ENCODE data around the gene SENP3.
A peak's percentile ranks its signal among the peaks of the same experiment; 100 is the strongest.

SENP3 gene

DNA sequence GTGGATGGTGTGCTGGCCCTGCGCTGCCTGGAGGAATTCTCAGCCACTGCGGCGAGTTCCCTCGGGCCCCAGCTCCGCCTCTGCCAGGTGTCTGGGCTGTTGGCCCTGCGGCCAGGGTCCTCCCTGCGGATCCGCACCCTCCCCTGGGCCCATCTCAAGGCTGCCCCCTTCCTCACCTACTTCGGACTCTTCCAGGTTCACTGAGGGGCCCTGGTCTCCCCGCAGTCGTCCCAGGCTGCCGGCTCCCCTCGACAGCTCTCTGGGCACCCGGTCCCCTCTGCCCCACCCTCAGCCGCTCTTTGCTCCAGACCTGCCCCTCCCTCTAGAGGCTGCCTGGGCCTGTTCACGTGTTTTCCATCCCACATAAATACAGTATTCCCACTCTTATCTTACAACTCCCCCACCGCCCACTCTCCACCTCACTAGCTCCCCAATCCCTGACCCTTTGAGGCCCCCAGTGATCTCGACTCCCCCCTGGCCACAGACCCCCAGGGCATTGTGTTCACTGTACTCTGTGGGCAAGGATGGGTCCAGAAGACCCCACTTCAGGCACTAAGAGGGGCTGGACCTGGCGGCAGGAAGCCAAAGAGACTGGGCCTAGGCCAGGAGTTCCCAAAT lies 4.5 kb upstream of the SENP3 start:
- no peak for DNase-seq

DNA sequence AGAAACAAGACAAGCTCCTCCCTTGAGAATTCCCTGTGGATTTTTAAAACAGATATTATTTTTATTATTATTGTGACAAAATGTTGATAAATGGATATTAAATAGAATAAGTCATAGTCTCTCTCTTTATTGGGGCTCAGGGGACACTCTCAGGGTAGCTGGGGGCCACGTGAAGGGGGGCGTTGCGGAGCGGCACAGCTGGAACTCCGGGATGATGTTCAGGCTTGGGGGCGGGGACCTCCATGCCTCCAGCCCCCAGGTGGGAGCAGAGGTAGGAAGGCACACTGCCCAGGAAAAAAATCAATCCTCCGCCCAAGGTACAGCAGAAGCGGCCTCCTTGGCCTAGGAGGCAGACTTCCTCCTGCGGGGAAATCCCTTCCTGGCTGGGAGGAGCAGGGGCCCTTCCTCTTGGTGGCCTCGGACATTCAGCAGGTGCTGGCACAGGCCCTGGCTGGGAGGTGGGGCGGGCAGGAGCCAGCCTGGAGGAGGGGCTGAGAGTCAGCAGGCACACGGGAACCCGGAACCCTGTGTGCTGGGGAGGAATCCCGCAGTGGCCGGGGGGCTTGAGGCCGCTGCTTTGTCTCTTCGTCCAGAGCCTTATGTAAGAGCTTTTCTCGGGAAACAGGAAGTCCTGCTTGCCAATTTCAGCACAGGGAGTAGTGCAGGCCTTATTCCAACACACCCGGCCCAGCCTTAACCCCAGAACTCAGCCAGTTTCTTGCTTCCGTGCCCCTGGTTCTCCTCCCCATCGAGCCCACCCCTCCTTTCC lies 3.8 kb upstream of the SENP3 start:
- no peak for DNase-seq

DNA sequence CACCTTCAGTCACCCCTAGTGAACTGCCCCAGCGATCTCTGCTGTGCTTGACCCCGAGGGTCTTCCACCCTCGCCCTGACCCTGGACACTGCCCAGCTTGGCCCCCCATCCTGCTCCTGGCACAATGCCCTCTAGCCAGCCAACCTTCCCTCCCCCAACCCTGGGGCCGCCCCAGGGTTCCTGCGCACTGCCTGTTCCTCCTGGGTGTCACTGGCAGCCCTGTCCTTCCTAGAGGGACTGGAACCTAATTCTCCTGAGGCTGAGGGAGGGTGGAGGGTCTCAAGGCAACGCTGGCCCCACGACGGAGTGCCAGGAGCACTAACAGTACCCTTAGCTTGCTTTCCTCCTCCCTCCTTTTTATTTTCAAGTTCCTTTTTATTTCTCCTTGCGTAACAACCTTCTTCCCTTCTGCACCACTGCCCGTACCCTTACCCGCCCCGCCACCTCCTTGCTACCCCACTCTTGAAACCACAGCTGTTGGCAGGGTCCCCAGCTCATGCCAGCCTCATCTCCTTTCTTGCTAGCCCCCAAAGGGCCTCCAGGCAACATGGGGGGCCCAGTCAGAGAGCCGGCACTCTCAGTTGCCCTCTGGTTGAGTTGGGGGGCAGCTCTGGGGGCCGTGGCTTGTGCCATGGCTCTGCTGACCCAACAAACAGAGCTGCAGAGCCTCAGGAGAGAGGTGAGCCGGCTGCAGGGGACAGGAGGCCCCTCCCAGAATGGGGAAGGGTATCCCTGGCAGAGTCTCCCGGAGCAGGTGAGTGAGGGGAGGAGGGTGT lies 3.0 kb upstream of the SENP3 start, which contains the start of gene TNFSF13:
Gene TNFSF13 (plus strand): TSS at position 207 of the 776 bp plus-strand sequence. CDS start 290 bp downstream, at position 497.
- DNase-seq, result no peak

DNA sequence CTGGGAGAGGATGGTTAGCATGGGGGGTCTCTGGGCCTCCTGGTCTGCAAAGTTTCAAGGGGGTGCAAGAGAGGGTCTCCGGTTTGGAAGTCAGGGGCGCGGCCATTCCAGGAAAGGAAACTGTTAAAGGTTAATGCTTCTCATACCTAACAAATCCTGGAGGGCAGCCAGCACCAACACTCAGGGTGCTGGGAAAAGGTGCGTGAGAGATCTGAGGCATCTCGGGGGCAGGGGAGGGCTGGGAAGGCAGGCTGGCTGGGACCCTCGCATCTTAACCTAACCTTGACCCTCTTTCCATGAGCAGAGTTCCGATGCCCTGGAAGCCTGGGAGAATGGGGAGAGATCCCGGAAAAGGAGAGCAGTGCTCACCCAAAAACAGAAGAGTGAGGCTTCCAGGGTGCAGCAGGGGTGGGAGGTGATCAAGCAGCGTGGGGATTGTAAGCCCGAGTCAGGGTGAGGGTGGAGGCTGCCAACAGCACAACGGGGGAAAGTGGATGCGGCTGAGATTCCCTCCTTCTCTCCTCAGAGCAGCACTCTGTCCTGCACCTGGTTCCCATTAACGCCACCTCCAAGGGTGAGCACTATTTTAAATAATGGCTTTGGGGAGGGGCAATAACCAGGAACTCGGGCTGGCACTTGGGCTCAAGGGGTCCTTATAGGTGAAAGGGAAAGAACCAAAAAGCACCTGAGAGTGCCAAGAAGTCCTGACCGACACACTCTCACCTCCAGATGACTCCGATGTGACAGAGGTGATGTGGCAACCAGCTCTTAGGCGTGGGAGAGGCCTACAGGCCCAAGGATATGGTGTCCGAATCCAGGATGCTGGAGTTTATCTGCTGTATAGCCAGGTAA lies 2.2 kb upstream of the SENP3 start:
- DNase-seq, result no peak

DNA sequence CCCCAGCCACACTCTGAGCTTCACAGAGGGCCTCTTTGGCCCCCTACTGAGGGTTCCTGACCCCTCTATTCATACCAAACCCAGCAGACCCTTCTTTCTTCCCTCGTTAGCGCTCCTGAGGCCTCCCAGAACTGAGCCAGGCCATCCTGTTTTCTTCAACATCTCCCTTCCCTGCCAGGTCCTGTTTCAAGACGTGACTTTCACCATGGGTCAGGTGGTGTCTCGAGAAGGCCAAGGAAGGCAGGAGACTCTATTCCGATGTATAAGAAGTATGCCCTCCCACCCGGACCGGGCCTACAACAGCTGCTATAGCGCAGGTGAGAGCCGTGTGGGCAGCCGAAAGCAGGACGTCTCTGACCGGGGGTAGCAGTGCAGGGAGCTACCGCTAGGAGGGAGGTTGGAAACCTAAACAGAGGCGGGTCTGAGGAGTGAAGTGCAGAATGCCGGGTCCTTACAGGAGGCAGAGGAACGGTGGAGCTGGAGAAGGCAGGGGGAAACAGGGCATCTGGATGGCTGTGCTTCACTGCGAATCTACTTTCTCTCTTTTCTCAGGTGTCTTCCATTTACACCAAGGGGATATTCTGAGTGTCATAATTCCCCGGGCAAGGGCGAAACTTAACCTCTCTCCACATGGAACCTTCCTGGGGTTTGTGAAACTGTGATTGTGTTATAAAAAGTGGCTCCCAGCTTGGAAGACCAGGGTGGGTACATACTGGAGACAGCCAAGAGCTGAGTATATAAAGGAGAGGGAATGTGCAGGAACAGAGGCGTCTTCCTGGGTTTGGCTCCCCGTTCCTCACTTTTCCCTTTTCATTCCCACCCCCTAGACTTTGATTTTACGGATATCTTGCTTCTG lies 1.3 kb upstream of the SENP3 start:
- DNase-seq, result peak in 2 of 4 experiments; percentile 29 to 42

DNA sequence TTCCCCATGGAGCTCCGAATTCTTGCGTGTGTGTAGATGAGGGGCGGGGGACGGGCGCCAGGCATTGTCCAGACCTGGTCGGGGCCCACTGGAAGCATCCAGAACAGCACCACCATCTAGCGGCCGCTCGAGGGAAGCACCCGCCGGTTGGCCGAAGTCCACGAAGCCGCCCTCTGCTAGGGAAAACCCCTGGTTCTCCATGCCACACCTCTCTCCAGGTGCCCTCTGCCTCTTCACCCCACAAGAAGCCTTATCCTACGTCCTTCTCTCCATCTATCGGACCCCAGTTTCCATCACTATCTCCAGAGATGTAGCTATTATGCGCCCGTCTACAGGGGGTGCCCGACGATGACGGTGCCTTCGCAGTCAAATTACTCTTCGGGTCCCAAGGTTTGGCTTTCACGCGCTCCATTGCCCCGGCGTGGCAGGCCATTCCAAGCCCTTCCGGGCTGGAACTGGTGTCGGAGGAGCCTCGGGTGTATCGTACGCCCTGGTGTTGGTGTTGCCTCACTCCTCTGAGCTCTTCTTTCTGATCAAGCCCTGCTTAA lies 617 bp upstream of the SENP3 start:
- peak; percentile 58 to 73 (median 66) for DNase-seq

DNA sequence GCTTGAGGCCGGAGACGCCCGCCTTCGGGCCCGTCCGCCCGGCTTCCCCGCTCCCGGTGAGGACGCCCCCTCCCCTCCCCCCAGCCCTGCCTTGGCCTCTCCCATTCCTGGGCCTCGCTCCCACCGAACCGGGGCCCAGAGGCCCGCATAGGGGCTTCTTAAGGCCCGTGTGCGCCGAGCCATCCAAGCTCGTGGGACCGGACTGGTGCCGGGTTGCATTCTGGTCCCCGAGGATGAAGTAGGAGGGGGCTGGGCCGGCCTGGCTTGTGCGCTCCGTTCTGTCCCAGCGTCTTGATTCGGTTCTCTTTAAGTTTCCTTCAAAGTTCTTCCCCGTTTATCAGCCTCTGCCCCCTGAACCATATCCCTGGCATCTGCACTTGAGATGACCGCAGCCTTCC lies 488 bp downstream of the SENP3 start:
- no peak for DNase-seq

DNA sequence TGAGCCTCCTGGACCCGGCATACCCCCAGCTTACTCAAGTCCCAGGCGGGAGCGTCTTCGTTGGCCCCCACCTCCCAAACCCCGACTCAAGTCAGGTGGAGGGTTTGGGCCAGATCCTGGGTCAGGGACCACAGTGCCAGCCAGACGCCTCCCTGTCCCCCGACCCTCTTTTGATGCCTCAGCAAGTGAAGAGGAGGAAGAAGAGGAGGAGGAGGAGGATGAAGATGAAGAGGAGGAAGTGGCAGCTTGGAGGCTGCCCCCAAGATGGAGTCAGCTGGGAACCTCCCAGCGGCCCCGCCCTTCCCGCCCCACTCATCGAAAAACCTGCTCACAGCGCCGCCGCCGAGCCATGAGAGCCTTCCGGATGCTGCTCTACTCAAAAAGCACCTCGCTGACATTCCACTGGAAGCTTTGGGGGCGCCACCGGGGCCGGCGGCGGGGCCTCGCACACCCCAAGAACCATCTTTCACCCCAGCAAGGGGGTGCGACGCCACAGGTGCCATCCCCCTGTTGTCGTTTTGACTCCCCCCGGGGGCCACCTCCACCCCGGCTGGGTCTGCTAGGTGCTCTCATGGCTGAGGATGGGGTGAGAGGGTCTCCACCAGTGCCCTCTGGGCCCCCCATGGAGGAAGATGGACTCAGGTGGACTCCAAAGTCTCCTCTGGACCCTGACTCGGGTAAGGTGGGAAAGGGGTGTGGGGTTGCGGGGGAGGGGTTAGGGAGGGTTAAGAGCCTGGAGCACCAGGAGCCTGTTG lies 1.6 kb downstream of the SENP3 start:
- DNase-seq, result no peak

DNA sequence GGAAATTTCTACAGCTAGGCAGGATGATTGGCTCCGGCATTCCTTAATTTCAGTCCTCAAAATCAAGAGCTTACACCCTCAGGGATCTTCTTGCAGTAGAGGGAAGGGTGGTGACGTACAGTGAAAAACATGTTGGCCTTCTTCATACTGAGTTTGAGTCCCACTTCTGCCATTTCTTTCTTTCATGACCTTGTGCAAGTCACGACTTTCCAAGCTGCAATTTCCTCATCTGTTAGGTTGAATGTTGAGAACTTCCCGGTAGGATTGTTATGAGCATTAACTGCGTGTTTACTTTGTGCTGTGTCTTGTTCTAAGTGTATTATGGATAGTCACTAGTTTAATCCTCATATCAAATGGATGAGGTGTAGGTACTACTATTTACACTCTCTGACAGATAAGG lies 7.9 kb downstream of the SENP3 start:
- no peak for DNase-seq

DNA sequence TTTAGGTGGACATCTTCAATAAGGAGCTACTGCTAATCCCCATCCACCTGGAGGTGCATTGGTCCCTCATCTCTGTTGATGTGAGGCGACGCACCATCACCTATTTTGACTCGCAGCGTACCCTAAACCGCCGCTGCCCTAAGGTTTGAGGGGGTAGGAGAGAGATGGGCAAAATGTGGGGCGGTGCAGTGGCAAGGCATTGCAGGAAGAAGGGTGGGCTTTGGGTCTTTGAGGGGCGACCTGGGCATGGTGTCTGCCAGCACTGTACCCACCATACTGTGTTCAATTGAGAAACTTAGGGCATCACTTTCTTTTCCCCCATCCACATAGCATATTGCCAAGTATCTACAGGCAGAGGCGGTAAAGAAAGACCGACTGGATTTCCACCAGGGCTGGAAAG lies 8.6 kb downstream of the SENP3 start:
- DNase-seq, result no peak

DNA sequence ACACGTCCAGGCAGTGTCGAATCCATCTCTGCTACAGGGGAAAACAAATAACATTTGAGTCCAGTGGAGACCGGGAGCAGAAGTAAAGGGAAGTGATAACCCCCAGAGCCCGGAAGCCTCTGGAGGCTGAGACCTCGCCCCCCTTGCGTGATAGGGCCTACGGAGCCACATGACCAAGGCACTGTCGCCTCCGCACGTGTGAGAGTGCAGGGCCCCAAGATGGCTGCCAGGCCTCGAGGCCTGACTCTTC lies 10.5 kb downstream of the SENP3 start:
- no peak for DNase-seq

DNA sequence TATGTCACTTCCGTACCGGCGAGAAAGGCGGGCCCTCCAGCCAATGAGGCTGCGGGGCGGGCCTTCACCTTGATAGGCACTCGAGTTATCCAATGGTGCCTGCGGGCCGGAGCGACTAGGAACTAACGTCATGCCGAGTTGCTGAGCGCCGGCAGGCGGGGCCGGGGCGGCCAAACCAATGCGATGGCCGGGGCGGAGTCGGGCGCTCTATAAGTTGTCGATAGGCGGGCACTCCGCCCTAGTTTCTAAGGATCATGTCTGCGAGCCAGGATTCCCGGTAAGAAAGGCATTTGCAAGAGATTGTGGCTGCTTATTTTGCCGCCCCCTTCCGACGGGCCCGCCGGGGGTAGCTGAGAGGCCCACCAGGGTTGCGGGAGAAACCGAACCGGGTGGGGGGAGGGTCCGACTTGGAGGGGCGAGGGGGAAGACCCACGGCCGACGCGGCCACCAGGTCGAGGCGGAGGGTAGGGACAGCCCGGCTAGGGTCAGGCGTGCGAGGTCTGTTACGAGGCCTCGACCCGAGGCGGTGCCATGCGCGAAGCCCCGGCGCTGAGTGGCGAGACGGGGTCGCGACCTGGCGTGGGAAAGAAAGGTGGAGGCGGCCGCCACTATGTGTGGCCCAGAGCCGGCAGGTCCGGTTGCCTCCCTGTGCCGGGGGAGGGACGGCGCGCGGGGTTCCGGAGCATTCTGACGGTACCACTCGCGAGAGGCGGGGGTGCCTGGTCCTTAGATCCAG lies 11.0 kb downstream of the SENP3 start:
- peak; percentile 99 to 100 (median 99) for DNase-seq

DNA sequence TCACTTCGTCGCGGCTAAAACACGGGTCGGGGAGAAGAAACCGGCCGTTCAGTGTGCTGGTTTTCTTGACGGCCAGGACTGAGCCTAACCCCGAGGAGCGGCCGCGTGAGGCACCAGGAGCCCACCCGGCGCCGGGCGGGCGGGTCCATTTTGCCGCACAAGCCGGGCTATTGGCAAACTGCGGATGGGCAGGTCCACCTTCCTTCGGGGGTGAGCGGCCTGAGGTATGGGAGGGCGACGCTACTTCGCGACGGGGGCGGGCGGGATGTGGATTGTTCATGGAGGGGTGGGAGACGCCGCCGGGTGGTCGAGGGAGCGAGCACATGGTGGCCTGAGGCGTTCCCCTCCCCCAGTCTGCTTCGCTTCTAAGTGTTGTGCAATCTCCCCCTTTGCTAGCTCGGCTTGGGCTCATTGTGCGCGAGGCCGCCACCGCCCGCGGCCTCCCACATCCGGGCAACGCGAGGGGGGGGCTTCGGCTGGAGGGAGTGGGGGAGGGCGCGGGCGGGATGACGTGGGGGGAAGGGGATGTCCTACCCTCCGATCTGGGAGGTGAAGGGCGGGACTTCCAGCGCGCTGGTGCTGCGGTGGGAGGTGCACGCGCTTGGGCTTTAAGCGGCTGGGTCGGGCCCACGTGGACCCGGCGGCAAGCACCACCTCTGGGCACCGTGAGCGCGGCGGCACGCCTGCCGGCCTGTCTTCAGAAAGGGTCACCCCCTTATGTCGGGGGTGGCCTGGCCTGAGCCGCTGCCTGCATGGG lies 11.8 kb downstream of the SENP3 start:
- DNase-seq, result peak; percentile 72 to 90 (median 82)

DNA sequence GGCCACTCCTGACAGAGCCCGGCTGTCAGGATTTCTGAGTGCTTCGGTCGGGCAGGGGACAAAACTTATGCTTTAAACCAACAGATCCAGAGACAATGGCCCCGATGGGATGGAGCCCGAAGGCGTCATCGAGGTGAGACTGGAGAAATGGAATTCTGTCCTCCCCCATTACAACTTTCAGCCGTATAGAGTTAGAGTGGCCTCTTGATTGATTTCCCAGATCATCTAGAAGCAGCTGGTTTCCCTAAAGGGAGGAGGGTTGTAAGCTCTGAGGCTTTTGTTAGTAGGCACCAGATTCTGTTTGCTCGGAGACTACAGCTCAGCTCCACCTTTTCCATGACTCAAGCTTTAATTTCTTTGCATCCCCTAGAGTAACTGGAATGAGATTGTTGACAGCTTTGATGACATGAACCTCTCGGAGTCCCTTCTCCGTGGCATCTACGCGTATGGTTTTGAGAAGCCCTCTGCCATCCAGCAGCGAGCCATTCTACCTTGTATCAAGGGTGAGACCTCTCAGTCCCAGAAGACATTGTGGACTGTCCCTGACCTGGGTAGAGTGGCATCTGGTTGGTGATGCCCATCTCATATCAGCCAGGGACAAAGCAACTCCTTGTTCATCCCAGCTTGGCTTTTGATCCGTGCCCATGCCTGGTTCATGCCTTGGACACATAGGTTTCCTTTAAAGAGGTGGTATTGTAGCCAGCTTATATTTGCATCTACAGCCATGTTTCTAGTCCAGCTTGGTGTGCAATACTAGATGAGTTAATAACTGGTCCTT lies 12.6 kb downstream of the SENP3 start:
- no peak for DNase-seq

DNA sequence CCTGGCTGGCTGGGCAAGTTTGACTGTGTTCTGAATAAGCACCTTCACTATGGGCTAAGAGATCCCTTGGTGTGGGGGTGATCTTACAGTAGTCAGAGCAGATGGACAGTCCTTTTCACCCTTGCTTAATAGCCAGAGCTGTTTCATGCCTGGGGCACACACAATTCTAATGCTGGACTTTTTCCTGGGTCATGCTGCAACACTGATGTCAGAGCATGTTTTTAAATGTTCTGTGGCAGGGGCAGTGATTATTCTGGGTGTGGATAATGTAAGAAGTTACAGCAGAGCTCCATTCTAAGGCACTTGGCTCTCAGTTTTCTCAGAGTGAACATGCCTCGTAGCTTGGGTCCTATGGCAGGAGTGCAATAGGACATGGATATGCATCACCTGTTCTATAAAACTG lies 13.8 kb downstream of the SENP3 start:
- DNase-seq, result no peak

DNA sequence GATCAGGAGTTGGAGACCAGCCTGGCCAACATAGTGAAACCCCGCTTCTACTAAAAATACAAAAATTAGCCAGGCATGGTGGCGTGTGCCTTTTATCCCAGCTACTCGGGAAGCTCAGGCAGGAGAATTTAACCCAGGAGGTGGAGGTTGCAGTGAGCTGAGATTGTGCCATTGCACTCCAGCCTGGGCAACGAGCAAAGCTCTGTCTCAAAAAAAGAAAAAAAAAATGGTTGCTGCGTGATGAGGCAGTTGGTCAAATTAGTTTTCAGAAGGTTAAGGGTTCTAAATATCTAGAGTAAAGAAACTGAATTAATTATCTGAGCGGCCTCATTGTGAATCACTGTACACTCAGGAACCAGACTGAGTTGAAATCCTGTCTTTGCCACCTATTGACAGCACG lies 14.2 kb downstream of the SENP3 start:
- no peak for DNase-seq

DNA sequence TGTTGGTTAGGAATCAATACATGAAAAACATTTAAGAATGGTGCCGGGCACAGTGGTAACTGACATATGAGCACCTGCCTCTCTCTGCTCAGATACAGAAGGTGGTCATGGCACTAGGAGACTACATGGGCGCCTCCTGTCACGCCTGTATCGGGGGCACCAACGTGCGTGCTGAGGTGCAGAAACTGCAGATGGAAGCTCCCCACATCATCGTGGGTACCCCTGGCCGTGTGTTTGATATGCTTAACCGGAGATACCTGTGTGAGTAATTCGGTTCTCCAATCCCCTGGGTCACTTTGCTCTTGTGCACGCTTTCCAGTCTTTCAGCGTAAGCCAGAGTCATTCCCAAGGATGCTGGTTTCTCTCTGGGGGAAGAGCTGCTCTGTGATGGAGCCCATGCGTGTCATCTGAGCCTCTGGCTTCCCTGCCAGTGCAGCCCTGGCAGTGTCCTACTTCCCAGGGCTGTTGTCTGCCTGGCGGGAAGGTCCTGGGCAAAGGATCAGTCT lies 14.8 kb downstream of the SENP3 start:
- no peak for DNase-seq
